ENCODE measurements around the gene MST1. TPM values are rescaled to one million over a fixed set of nuclear protein-coding genes. Genes with fewer than 3 reads are reported as not detected.
A peak's percentile ranks its signal among the peaks of the same experiment; 100 is the strongest.

The MST1 gene
- 1 to 10 TPM; 4.1 to 5.7 (median 4.7) TPM for total RNA-seq

GRCh38 chr3:49689046-49689907 lies at the start of gene MST1, which contains the start of gene RNF123:
Gene MST1 (minus strand): TSS chr3:49689474. CDS start chr3:49688691, 783 bp downstream.
Gene RNF123 (plus strand): TSS chr3:49689557. CDS start chr3:49691166, 1,609 bp downstream.
- ATAC-seq (peak; percentile 80 to 81), DNase-seq (peak; percentile 90)
- Mint-ChIP-seq H3K4me1 (ENCODE audit: low read depth) (peaks cover 38% of the 10 kb centered on the region), H3K9me3 (no peaks in the 10 kb centered on the region), H3K27me3 (ENCODE audit: low read depth) (peaks cover 7% of the 10 kb centered on the region), H3K4me3 (peak within 1 kb of the TSS; percentile 97), H3K36me3 (ENCODE audit: insufficient read depth) (peaks cover 4% of the 10 kb centered on the region)

- Mint-ChIP-seq H3K27me3 (ENCODE audit: low read depth) (no peaks in the 10 kb centered on the region), H3K4me1 (ENCODE audit: low read depth) (peaks cover 6% of the 10 kb centered on the region), H3K4me3 (no peak overlapping the region), H3K9me3 (no peaks in the 10 kb centered on the region), H3K36me3 (ENCODE audit: insufficient read depth) (peaks cover 22% of the 10 kb centered on the region)
- DNase-seq (no peak), ATAC-seq (no peak)
These were observed 48.9 kb upstream of the MST1 start for GRCh38 chr3:49738067-49738713.

GRCh38 chr3:49734752-49735151 lies 45.5 kb upstream of the MST1 start:
- ATAC-seq (no peak), DNase-seq (no peak)
- no peaks in the 10 kb centered on the region for H3K9me3 Mint-ChIP-seq

GRCh38 chr3:49733551-49733950 lies 44.3 kb upstream of the MST1 start:
- H3K4me3 Mint-ChIP-seq, result no peak overlapping the region
- ATAC-seq (no peak), DNase-seq (no peak)
- peaks cover 3% of the 10 kb centered on the region for H3K4me1 Mint-ChIP-seq (ENCODE audit: low read depth)
- H3K36me3 Mint-ChIP-seq (ENCODE audit: insufficient read depth), result peaks cover 27% of the 10 kb centered on the region
- no peaks in the 10 kb centered on the region for H3K27me3 Mint-ChIP-seq (ENCODE audit: low read depth)
- H3K9me3 Mint-ChIP-seq, result no peaks in the 10 kb centered on the region

More at GRCh38 chr3:49734752-49735151, 45.5 kb upstream of the MST1 start:
- peaks cover 6% of the 10 kb centered on the region for H3K4me1 Mint-ChIP-seq (ENCODE audit: low read depth)
- H3K4me3 Mint-ChIP-seq, result no peak overlapping the region
- H3K36me3 Mint-ChIP-seq (ENCODE audit: insufficient read depth), result peaks cover 28% of the 10 kb centered on the region
- no peaks in the 10 kb centered on the region for H3K27me3 Mint-ChIP-seq (ENCODE audit: low read depth)

- DNase-seq (no peak), ATAC-seq (no peak)
- Mint-ChIP-seq H3K36me3 (ENCODE audit: insufficient read depth) (peaks cover 21% of the 10 kb centered on the region), H3K9me3 (no peaks in the 10 kb centered on the region), H3K4me1 (ENCODE audit: low read depth) (no peaks in the 10 kb centered on the region), H3K27me3 (ENCODE audit: low read depth) (no peaks in the 10 kb centered on the region), H3K4me3 (no peak overlapping the region)
These were observed 43.3 kb upstream of the MST1 start for GRCh38 chr3:49732597-49732996.

- no peak for DNase-seq
- no peaks in the 10 kb centered on the region for H3K27me3 Mint-ChIP-seq (ENCODE audit: low read depth)
These were observed 40.8 kb upstream of the MST1 start for GRCh38 chr3:49729966-49730609.

GRCh38 chr3:49727924-49728361 lies 38.7 kb upstream of the MST1 start:
- no peak for DNase-seq
- peaks cover 9% of the 10 kb centered on the region for H3K4me1 Mint-ChIP-seq (ENCODE audit: low read depth)
- no peak for ATAC-seq
- H3K4me3 Mint-ChIP-seq, result no peak overlapping the region
- no peaks in the 10 kb centered on the region for H3K27me3 Mint-ChIP-seq (ENCODE audit: low read depth)
- peaks cover 9% of the 10 kb centered on the region for H3K36me3 Mint-ChIP-seq (ENCODE audit: insufficient read depth)
- no peaks in the 10 kb centered on the region for H3K9me3 Mint-ChIP-seq

More at GRCh38 chr3:49729966-49730609, 40.8 kb upstream of the MST1 start:
- H3K36me3 Mint-ChIP-seq (ENCODE audit: insufficient read depth), result peaks cover 15% of the 10 kb centered on the region
- no peaks in the 10 kb centered on the region for H3K9me3 Mint-ChIP-seq
- H3K4me3 Mint-ChIP-seq, result no peak overlapping the region
- no peaks in the 10 kb centered on the region for H3K4me1 Mint-ChIP-seq (ENCODE audit: low read depth)
- no peak for ATAC-seq

GRCh38 chr3:49727154-49727923 lies 38.1 kb upstream of the MST1 start:
- H3K27me3 Mint-ChIP-seq (ENCODE audit: low read depth), result no peaks in the 10 kb centered on the region
- H3K4me3 Mint-ChIP-seq, result no peak overlapping the region
- ATAC-seq (no peak), DNase-seq (no peak)
- no peaks in the 10 kb centered on the region for H3K9me3 Mint-ChIP-seq
- H3K4me1 Mint-ChIP-seq (ENCODE audit: low read depth), result peaks cover 14% of the 10 kb centered on the region
- H3K36me3 Mint-ChIP-seq (ENCODE audit: insufficient read depth), result peaks cover 11% of the 10 kb centered on the region

GRCh38 chr3:49725906-49726681 lies 36.8 kb upstream of the MST1 start:
- H3K4me3 Mint-ChIP-seq, result no peak overlapping the region
- DNase-seq (no peak), ATAC-seq (no peak)
- no peaks in the 10 kb centered on the region for H3K27me3 Mint-ChIP-seq (ENCODE audit: low read depth)
- H3K9me3 Mint-ChIP-seq, result no peaks in the 10 kb centered on the region
- peaks cover 12% of the 10 kb centered on the region for H3K36me3 Mint-ChIP-seq (ENCODE audit: insufficient read depth)
- peaks cover 18% of the 10 kb centered on the region for H3K4me1 Mint-ChIP-seq (ENCODE audit: low read depth)

GRCh38 chr3:49724586-49724985 lies 35.3 kb upstream of the MST1 start:
- Mint-ChIP-seq H3K9me3 (no peaks in the 10 kb centered on the region), H3K36me3 (ENCODE audit: insufficient read depth) (peaks cover 15% of the 10 kb centered on the region), H3K4me1 (ENCODE audit: low read depth) (peaks cover 24% of the 10 kb centered on the region), H3K27me3 (ENCODE audit: low read depth) (no peaks in the 10 kb centered on the region), H3K4me3 (peak overlapping the region; percentile 94)
- DNase-seq (no peak), ATAC-seq (no peak)

- Mint-ChIP-seq H3K36me3 (ENCODE audit: insufficient read depth) (peaks cover 12% of the 10 kb centered on the region), H3K4me3 (peak within 1 kb of the TSS; percentile 94), H3K4me1 (ENCODE audit: low read depth) (peaks cover 30% of the 10 kb centered on the region), H3K27me3 (ENCODE audit: low read depth) (no peaks in the 10 kb centered on the region), H3K9me3 (no peaks in the 10 kb centered on the region)
- ATAC-seq (peak; percentile 87 to 89), DNase-seq (peak; percentile 86)
These were observed 34.6 kb upstream of the MST1 start, which contains the start of gene GMPPB for GRCh38 chr3:49723628-49724551. Gene GMPPB (minus strand): TSS chr3:49723951. CDS start chr3:49723726, 225 bp downstream.

GRCh38 chr3:49723296-49723627 lies 34.0 kb upstream of the MST1 start:
- peaks cover 35% of the 10 kb centered on the region for H3K4me1 Mint-ChIP-seq (ENCODE audit: low read depth)
- H3K36me3 Mint-ChIP-seq (ENCODE audit: insufficient read depth), result peaks cover 12% of the 10 kb centered on the region
- peak; percentile 45 for DNase-seq
- H3K9me3 Mint-ChIP-seq, result no peaks in the 10 kb centered on the region
- no peaks in the 10 kb centered on the region for H3K27me3 Mint-ChIP-seq (ENCODE audit: low read depth)
- peak overlapping the region; percentile 94 for H3K4me3 Mint-ChIP-seq
- peak; percentile 35 to 39 for ATAC-seq

All from activated T-cell treated with anti-CD3 and anti-CD28 coated beads, Interleukin-2, amount 50 U/mL, for 4 hours (primary cell).